IMR-90 (cell line): ENCODE results near the gene TMEM101. TPM values are rescaled to one million over a fixed set of nuclear protein-coding genes. Genes with fewer than 3 reads are reported as not detected.

Experiments used
- ATAC-seq: fragments of 200-7000 bp; cut with Tn5 transposase; 2 replicates; pipeline ENCODE4 v1.9.1; 2020; ENCODE audit warnings: low read depth, mild to moderate bottlenecking, moderate library complexity
- BruUV-seq: library from RNA; stranded (reverse); fragments of 400-500 nt; replicated peaks from 2 replicates; lab custom pipeline; 2021; lab: Mats Ljungman, UMichigan
- CTCF ChIA-PET: fragments of 300-600 bp; formaldehyde crosslinking; extraction: SDS; loops from one replicate; lab custom pipeline; 2021; ENCODE audit warnings: antibody characterized with exemption; lab: Yijun Ruan, JAX
- POLR2A ChIA-PET: fragments of 300-600 bp; sonication (Branson Sonifier 250); formaldehyde crosslinking; loops from one replicate; lab custom pipeline; 2022; ENCODE audit warnings: antibody characterized with exemption; ENCODE audit not compliant: unreplicated experiment; lab: Charles Lee
- DNase-seq: peaks from one replicate; pipeline ENCODE4 v3.0.0; 2013
- H2AFZ ChIP-seq: replicated peaks from 2 replicates; pipeline ENCODE3; 2013; ENCODE audit warnings: low read length, mild to moderate bottlenecking; ENCODE audit not compliant: poor library complexity
- H2AK5ac ChIP-seq: 2 replicates; pipeline ENCODE4 v1.6.1; 2013; ENCODE audit warnings: low read depth, low read length, inconsistent platforms
- H2AK9ac ChIP-seq: replicated peaks from 2 replicates; pipeline ENCODE3; 2013; ENCODE audit warnings: mild to moderate bottlenecking, low read depth, low read length, moderate library complexity; ENCODE audit not compliant: poor library complexity
- H2BK120ac ChIP-seq: 2 replicates; pipeline ENCODE4 v1.6.1; 2013; ENCODE audit warnings: low read depth, low read length, inconsistent platforms
- H2BK15ac ChIP-seq: 3 replicates; pipeline ENCODE4 v1.6.1; 2013; ENCODE audit warnings: low read depth, low read length, inconsistent platforms
- H2BK20ac ChIP-seq: 2 replicates; pipeline ENCODE4 v1.6.1; 2013; ENCODE audit warnings: low read depth, mild to moderate bottlenecking, inconsistent platforms, low read length, moderate library complexity
- H2BK5ac ChIP-seq: 2 replicates; pipeline ENCODE4 v1.6.1; 2013; ENCODE audit warnings: mild to moderate bottlenecking, low read depth, low read length, inconsistent platforms; ENCODE audit not compliant: poor library complexity, severe bottlenecking
- H3K14ac ChIP-seq: replicated peaks from 2 replicates; pipeline ENCODE4 v1.6.1; 2013; ENCODE audit warnings: low read depth, low read length, inconsistent platforms
- H3K18ac ChIP-seq: 2 replicates; pipeline ENCODE4 v1.6.1; 2013; ENCODE audit warnings: low read depth, low read length, control low read depth
- H3K23ac ChIP-seq: 2 replicates; pipeline ENCODE4 v1.6.1; 2013; ENCODE audit warnings: low read depth, low read length, inconsistent platforms
- H3K27ac ChIP-seq: 2 replicates; pipeline ENCODE4 v1.5.1; 2013; ENCODE audit warnings: mild to moderate bottlenecking, control low read depth, low read length; ENCODE audit not compliant: insufficient read depth
- H3K27me3 ChIP-seq: 2 replicates; pipeline ENCODE4 v1.6.1; 2013; ENCODE audit warnings: low read length; ENCODE audit not compliant: control insufficient read depth, insufficient read depth
- H3K36me3 ChIP-seq: 2 replicates; pipeline ENCODE4 v1.6.1; 2013; ENCODE audit warnings: low read length, mixed read lengths; ENCODE audit not compliant: control insufficient read depth, insufficient read depth
- H3K4ac ChIP-seq: 2 replicates; pipeline ENCODE4 v1.6.1; 2013; ENCODE audit warnings: low read depth, low read length, inconsistent platforms
- H3K4me1 ChIP-seq: 2 replicates; pipeline ENCODE4 v1.6.1; 2013; ENCODE audit warnings: low read length, mixed read lengths; ENCODE audit not compliant: control insufficient read depth, insufficient read depth
- H3K4me2 ChIP-seq: 2 replicates; pipeline ENCODE4 v1.6.1; 2013; ENCODE audit warnings: low read depth, mild to moderate bottlenecking, control low read depth, low read length, moderate library complexity
- H3K4me3 ChIP-seq: 2 replicates; pipeline ENCODE4 v1.5.1; 2013; ENCODE audit warnings: low read depth, mild to moderate bottlenecking, control low read depth, low read length, moderate library complexity; ENCODE audit not compliant: insufficient read depth
- H3K56ac ChIP-seq: 2 replicates; pipeline ENCODE4 v1.6.1; 2013; ENCODE audit warnings: low read length, inconsistent platforms; ENCODE audit not compliant: insufficient read depth; ENCODE audit errors: extremely low read depth
- H3K79me1 ChIP-seq, 2 experiments: 2 replicates each; pipeline ENCODE4 v1.6.1; 2013; ENCODE audit warnings: low read length in 2 of 2, inconsistent platforms in 1 of 2, low read depth in 1 of 2
- H3K9ac ChIP-seq: 2 replicates; pipeline ENCODE4 v1.6.1; 2013; ENCODE audit warnings: low read depth, low read length, control low read depth
- H3K9me1 ChIP-seq: 2 replicates; pipeline ENCODE4 v1.6.1; 2013; ENCODE audit warnings: low read length, inconsistent platforms; ENCODE audit not compliant: insufficient read depth
- H3K9me3 ChIP-seq: 2 replicates; pipeline ENCODE4 v1.6.1; 2013; ENCODE audit warnings: low read length; ENCODE audit not compliant: control insufficient read depth, insufficient read depth
- H4K20me1 ChIP-seq: 2 replicates; pipeline ENCODE4 v1.6.1; 2013; ENCODE audit warnings: low read length, inconsistent platforms; ENCODE audit not compliant: insufficient read depth
- H4K5ac ChIP-seq: 2 replicates; pipeline ENCODE4 v1.6.1; 2013; ENCODE audit warnings: mild to moderate bottlenecking, low read depth, low read length, control low read depth
- H4K8ac ChIP-seq, 2 experiments: 2 replicates each; pipeline ENCODE4 v1.6.1; 2013; ENCODE audit warnings: low read depth in 2 of 2, low read length in 2 of 2, control low read depth in 1 of 2, inconsistent platforms in 1 of 2
- H4K91ac ChIP-seq: 2 replicates; pipeline ENCODE4 v1.6.1; 2013; ENCODE audit warnings: low read depth, low read length, inconsistent platforms; ENCODE audit not compliant: insufficient read depth
- CEBPB ChIP-seq: IDR thresholded peaks from 2 replicates; pipeline ENCODE4 v1.6.1; 2012; ENCODE audit warnings: low read depth, low read length, improper control_type of control experiment
- CTCF ChIP-seq: conservative IDR thresholded peaks from 2 replicates; pipeline ENCODE4 v1.5.1; 2012; ENCODE audit warnings: mild to moderate bottlenecking, low read depth, low read length, improper control_type of control experiment
- MAFK ChIP-seq: IDR thresholded peaks from 2 replicates; pipeline ENCODE4 v1.6.1; 2012; ENCODE audit warnings: low read depth, low read length, improper control_type of control experiment
- MAZ ChIP-seq: IDR thresholded peaks from 2 replicates; pipeline ENCODE4 v1.6.1; 2012; ENCODE audit warnings: low read depth, mild to moderate bottlenecking, low read length, improper control_type of control experiment, moderate library complexity, borderline replicate concordance
- NFE2L2 ChIP-seq: fragments of 150-350 bp; IDR thresholded peaks from 2 replicates; pipeline ENCODE4 v1.6.1; 2016; ENCODE audit warnings: low read depth, mild to moderate bottlenecking, low read length
- RAD21 ChIP-seq: IDR thresholded peaks from 2 replicates; pipeline ENCODE4 v1.6.1; 2012; ENCODE audit warnings: low read length, improper control_type of control experiment
- RFX5 ChIP-seq: IDR thresholded peaks from 2 replicates; pipeline ENCODE4 v1.8.0; 2012; ENCODE audit warnings: low read depth, mild to moderate bottlenecking, low read length, moderate library complexity
- SMC3 ChIP-seq: fragments of 150-350 bp; IDR thresholded peaks from 2 replicates; pipeline ENCODE4 v1.6.1; 2016; ENCODE audit warnings: low read depth, mild to moderate bottlenecking, antibody characterized with exemption, low read length, moderate library complexity
- WGBS, 2 experiments: methylation state at CpG; one replicate each; pipeline versions ENCODE4 v1.1.5 to v1.1.7; 2013; ENCODE audit warnings: missing lambda C conversion rate in 2 of 2; ENCODE audit not compliant: insufficient read length in 1 of 2; ENCODE audit errors: extremely low coverage in 2 of 2; 5-methylcytosine and 5-hydroxymethylcytosine counted together
- dilution Hi-C: fragments of 300-500 bp; cut with HindIII; formaldehyde crosslinking; loops from one replicate; pipeline ENCODE4 v1.14.3; 2018; ENCODE audit warnings: low sequenced_read_pairs; ENCODE audit not compliant: unreplicated experiment
- in situ Hi-C: fragments of 300-500 bp; cut with MboI; formaldehyde crosslinking; loops from 3 replicates; pipeline ENCODE4 v1.14.3; 2019; ENCODE audit warnings: low sequenced_read_pairs, inconsistent platforms, mixed read lengths
- intact Hi-C: fragments of 100-400 bp; cut with micrococcal nuclease; formaldehyde crosslinking; loops from 2 replicates; pipeline ENCODE4 v1.10.0; 2022
- polyA plus RNA-seq, 3 experiments: library from polyadenylated mRNA; depleted of rRNA; stranded (reverse); fragments of >200 nt; gene quantifications; 2 replicates each; pipeline ENCODE4 v1.2.3, GENCODE V29; 2012; ENCODE audit warnings: low replicate concordance in 1 of 3
- total RNA-seq: library from RNA; depleted of rRNA; stranded (reverse); fragments of >200 nt; gene quantifications from 2 replicates; pipeline ENCODE4 v1.2.3, GENCODE V29; 2012
- TF ChIP-seq, protein P1 (sequence below): fragments of 150-350 bp; IDR thresholded peaks from 2 replicates; pipeline ENCODE4 v1.6.1; 2016; ENCODE audit warnings: low read depth, mild to moderate bottlenecking, low read length, moderate library complexity, borderline replicate concordance

The TMEM101 gene
- total and polyA plus RNA-seq, 2 of the 4 experiments (the other 2 are of a cell fraction): 30.7 to 36.6 TPM

DNA sequence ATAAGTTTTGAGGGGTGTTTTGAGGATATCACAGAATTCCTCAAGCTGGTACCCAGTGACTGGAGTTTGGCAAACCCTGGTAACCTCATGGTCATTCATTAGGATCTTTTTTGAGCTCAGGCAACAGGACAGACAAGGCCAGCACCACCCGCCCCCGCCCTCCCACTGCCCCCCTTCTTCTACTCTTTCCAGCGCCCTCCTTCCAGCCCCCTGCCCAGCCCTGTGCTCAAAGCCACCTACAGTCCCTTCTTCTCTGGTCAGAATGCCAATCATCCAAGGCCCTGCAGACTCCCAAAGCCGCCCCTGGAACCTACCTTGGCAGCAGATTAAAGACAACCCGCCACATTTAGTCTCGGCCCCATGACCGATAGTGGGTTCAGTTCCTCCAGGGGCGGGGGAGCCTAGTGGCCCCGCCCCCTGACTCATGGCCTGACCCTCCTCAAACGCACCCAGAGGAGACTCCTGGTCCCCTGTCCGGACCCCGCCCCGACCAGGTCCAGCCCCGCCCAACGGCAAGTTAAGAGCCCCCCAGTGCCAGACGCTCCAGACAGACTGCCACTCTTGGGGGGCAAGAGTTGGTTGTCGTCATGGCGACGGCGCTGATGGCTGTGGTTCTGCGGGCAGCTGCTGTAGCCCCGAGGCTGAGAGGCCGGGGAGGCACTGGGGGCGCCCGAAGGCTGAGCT is 10.5 kb downstream of the TMEM101 start, which contains the start of gene NAGS:
Gene NAGS (plus strand): TSS at position 546 of the 684 bp plus-strand sequence. CDS start 42 bp downstream, at position 588.
- Histone ChIP-seq H2BK20ac (no peak within 1 kb of the TSS), H3K18ac (no peak within 1 kb of the TSS), H3K36me3 (no peaks in the 10 kb centered on the region), H3K4ac (0 out of 2 replicates have a peak within 1 kb of the TSS, but pooled peaks have one; percentile 2), H3K9me3 (no peaks in the 10 kb centered on the region), H2BK15ac (no peak within 1 kb of the TSS), H2BK120ac (no peak within 1 kb of the TSS), H3K23ac (no peak within 1 kb of the TSS), H4K20me1 (no peaks in the 10 kb centered on the region), H3K4me1 (peaks cover 17% of the 10 kb centered on the region), H4K8ac (no peak within 1 kb of the TSS), H2AFZ (peak within 1 kb of the TSS; percentile 96), H3K14ac (no peak within 1 kb of the TSS), H4K5ac (no peak within 1 kb of the TSS), H2BK5ac (no peak within 1 kb of the TSS), H2AK9ac (peak within 1 kb of the TSS; percentile 57), H2AK5ac (peak within 1 kb of the TSS; percentile 9; the same call in 1 of the 2 replicates), H3K79me1 (peaks cover 0 to 22% of the 10 kb centered on the region in 2 experiments; a peak in 2 of 4 replicates), H3K9me1 (peaks cover 14% of the 10 kb centered on the region), H4K91ac (no peak within 1 kb of the TSS), H3K9ac (no peak within 1 kb of the TSS), H3K27ac (no peak within 1 kb of the TSS), H3K4me3 (no peak within 1 kb of the TSS), H3K56ac (no peak within 1 kb of the TSS), H3K4me2 (no peak within 1 kb of the TSS), H3K27me3 (peaks cover 3% of the 10 kb centered on the region; the same call in 1 of the 2 replicates)
- DNase-seq: no peak
- TF ChIP-seq NFE2L2: no peak
- no peak for TF ChIP-seq CTCF
- TF ChIP-seq SMC3: no peak
- TF ChIP-seq, protein P1, sequence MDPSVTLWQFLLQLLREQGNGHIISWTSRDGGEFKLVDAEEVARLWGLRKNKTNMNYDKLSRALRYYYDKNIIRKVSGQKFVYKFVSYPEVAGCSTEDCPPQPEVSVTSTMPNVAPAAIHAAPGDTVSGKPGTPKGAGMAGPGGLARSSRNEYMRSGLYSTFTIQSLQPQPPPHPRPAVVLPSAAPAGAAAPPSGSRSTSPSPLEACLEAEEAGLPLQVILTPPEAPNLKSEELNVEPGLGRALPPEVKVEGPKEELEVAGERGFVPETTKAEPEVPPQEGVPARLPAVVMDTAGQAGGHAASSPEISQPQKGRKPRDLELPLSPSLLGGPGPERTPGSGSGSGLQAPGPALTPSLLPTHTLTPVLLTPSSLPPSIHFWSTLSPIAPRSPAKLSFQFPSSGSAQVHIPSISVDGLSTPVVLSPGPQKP: no peak
- no peak for TF ChIP-seq MAZ
- TF ChIP-seq MAFK: no peak
- TF ChIP-seq CEBPB: no peak
- no peak for TF ChIP-seq RFX5
- TF ChIP-seq RAD21: no peak
- dilution Hi-C loops (no loop called here), intact Hi-C loops (no loop called here), in situ Hi-C loops (loop anchor here (5.0 kb wide), 1 partner anchor 62 kb away; the partner anchor contains the start of gene PPY)
- BruUV-seq: no TSS peak
- CTCF ChIA-PET: interaction anchor here (0.6 kb wide), 1 partner anchor 94 kb away, joined by 3 read pairs; no protein-coding TSS in a partner anchor
- no peak for ATAC-seq
- POLR2A ChIA-PET: no interaction called here
- 14% methylated on average over 6 of the region's 25 CpGs; no CpG with 5 or more reads in 1 of the 2 experiments for WGBS, 2 experiments
